AG04450 (cell line): Measurements from ENCODE around the gene KIAA1549. TPM values are rescaled to one million over a fixed set of nuclear protein-coding genes. Genes with fewer than 3 reads are reported as not detected.
A peak's percentile ranks its signal among the peaks of the same experiment; 100 is the strongest.

Experiments used
- CTCF ChIA-PET: fragments of 300-600, 350-600 bp; formaldehyde crosslinking; extraction: SDS; loops from one replicate; lab custom pipeline; 2022; ENCODE audit warnings: antibody characterized with exemption, inconsistent platforms; lab: Charles Lee
- POLR2A ChIA-PET: fragments of 350-600 bp; formaldehyde crosslinking; extraction: SDS; loops from one replicate; lab custom pipeline; 2021; ENCODE audit warnings: antibody characterized with exemption, inconsistent platforms; lab: Yijun Ruan, JAX
- DNase-seq: peaks from one replicate; pipeline ENCODE4 v3.0.0-alpha.2; 2011; ENCODE audit warnings: low read depth, low spot score
- H3K27ac ChIP-seq: one replicate; pipeline ENCODE4 v1.5.1; 2012; ENCODE audit warnings: low read depth, low read length, control low read depth
- H3K27me3 ChIP-seq: one replicate; pipeline ENCODE4 v1.6.0; 2012; ENCODE audit warnings: low read length; ENCODE audit not compliant: control insufficient read depth, insufficient read depth
- H3K4me3 ChIP-seq: 2 replicates; pipeline ENCODE4 v1.5.1; 2011; ENCODE audit warnings: mild to moderate bottlenecking, low read depth, low read length, control low read depth
- H3K9me3 ChIP-seq: 2 replicates; pipeline ENCODE4 v1.5.1; 2012; ENCODE audit warnings: low read length; ENCODE audit not compliant: control insufficient read depth, insufficient read depth
- polyA plus RNA-seq: library from polyadenylated mRNA; depleted of rRNA; stranded (reverse); fragments of >200 nt; gene quantifications from 2 replicates; pipeline ENCODE4 v1.2.3, GENCODE V29; 2011
- TF ChIP-seq, protein P1 (sequence below): IDR thresholded peaks from 2 replicates; pipeline ENCODE4 v1.5.1; 2011; ENCODE audit warnings: low read depth, low read length, control low read depth, inconsistent platforms

Gene KIAA1549
- polyA plus RNA-seq, 1 experiment: 2.9 TPM

GRCh38 chr7:138885383-138886147 lies 95.6 kb downstream of the KIAA1549 start:
- POLR2A ChIA-PET: no interaction called here
- Histone ChIP-seq H3K27ac (no peak overlapping the region), H3K9me3 (no peaks in the 10 kb centered on the region), H3K27me3 (no peaks in the 10 kb centered on the region), H3K4me3 (no peak overlapping the region)
- DNase-seq: no peak
- CTCF ChIA-PET: interaction anchor here (0.6 to 3.5 kb wide), 36 partner anchors 10 to 453 kb away, joined by 3 to 74 read pairs (median 6); partner anchors contain the start of gene KIAA1549
- TF ChIP-seq, protein P1, sequence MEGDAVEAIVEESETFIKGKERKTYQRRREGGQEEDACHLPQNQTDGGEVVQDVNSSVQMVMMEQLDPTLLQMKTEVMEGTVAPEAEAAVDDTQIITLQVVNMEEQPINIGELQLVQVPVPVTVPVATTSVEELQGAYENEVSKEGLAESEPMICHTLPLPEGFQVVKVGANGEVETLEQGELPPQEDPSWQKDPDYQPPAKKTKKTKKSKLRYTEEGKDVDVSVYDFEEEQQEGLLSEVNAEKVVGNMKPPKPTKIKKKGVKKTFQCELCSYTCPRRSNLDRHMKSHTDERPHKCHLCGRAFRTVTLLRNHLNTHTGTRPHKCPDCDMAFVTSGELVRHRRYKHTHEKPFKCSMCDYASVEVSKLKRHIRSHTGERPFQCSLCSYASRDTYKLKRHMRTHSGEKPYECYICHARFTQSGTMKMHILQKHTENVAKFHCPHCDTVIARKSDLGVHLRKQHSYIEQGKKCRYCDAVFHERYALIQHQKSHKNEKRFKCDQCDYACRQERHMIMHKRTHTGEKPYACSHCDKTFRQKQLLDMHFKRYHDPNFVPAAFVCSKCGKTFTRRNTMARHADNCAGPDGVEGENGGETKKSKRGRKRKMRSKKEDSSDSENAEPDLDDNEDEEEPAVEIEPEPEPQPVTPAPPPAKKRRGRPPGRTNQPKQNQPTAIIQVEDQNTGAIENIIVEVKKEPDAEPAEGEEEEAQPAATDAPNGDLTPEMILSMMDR: peak; percentile 28; the same call in 1 of the 2 replicates

DNA sequence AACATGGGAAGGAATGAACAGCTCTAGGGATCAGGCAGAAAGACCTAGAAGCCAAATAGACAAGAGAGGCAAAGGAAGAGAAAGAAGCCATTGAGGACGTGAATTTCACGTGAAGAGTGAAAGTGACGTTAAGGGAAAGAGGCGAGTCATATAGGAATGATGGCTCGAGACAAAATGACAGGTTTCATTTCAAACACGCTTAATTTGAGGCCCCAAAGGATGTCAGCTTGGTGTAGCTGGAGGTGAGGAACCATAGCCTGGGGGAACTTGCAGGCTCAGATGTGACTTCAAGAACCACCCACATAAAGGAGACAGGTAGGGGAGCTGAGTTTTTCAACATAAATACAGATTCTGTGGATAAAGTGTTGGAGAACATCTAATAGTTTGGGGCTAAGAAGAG lies 98.9 kb downstream of the KIAA1549 start:
- H3K27ac ChIP-seq: no peak overlapping the region
- CTCF ChIA-PET: interaction anchor here (0.7 kb wide), 2 partner anchors 54 to 169 kb away, joined by 3 to 5 read pairs; no protein-coding TSS in a partner anchor
- no peak for DNase-seq

DNA sequence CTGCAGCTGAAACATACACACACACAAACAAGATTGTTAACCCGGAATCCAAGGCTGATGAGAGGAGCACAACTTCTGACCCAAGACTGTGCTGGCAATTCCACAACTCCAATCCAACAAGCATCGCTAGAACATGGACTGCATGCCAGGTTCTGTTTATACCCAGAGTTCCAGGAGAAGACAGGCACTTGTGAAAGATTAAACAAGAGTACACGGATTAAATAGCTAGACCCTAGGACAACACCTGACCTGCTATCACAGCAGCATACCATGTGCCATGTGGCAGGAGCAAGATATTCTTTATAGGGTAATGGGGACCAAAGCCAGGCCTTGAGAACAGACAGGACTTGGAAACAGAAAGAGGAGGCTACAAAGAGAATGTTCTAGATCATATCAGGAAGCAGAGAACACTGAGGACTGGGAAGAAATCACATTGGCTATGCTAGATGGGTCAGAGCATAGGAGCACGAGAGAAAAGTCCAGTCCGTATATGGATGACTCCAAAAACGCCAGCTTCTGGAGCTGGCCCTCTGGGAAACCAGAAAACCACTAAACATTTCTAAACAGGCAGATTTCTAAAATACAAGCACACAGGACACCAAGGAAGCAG lies 99.5 kb downstream of the KIAA1549 start:
- no peak overlapping the region for H3K4me3 ChIP-seq
- CTCF ChIA-PET: interaction anchor here (0.7 kb wide), 1 partner anchor 55 kb away, joined by 3 read pairs; no protein-coding TSS in a partner anchor
- DNase-seq: no peak
- POLR2A ChIA-PET: no interaction called here
- TF ChIP-seq, protein P1: no peak
- H3K27me3 ChIP-seq: no peaks in the 10 kb centered on the region
- no peak overlapping the region for H3K27ac ChIP-seq
- H3K9me3 ChIP-seq: no peaks in the 10 kb centered on the region

More for the DNA sequence above, 98.9 kb downstream of the KIAA1549 start:
- no peaks in the 10 kb centered on the region for H3K27me3 ChIP-seq
- H3K4me3 ChIP-seq: no peak overlapping the region
- POLR2A ChIA-PET: interaction anchor here (0.7 kb wide), 1 partner anchor 110 kb away, joined by 9 read pairs; no protein-coding TSS in a partner anchor
- no peaks in the 10 kb centered on the region for H3K9me3 ChIP-seq
- TF ChIP-seq, protein P1: no peak

GRCh38 chr7:138880881-138881578 lies 100.2 kb downstream of the KIAA1549 start:
- ChIA-PET CTCF (interaction anchor here (1.3 kb wide), 1 partner anchor 8 kb away, joined by 3 read pairs; no protein-coding TSS in a partner anchor), POLR2A (no interaction called here)
- H3K9me3 ChIP-seq: no peaks in the 10 kb centered on the region
- no peaks in the 10 kb centered on the region for H3K27me3 ChIP-seq
- DNase-seq: no peak
- H3K4me3 ChIP-seq: no peak overlapping the region
- TF ChIP-seq, protein P1: no peak
- no peak overlapping the region for H3K27ac ChIP-seq
